Upper lobe of left lung (tissue), 4 donors: ENCODE measurements around the gene TSC22D1.

Source experiments
- EP300 ChIP-seq, 4 donors: sonication (generic); formaldehyde crosslinking; IDR thresholded peaks; one replicate each; pipeline ENCODE4 v1.5.1; 2017; ENCODE audit warnings: antibody characterized with exemption in 4 of 4, control low read depth in 2 of 4
- POLR2A ChIP-seq, 4 donors: fragments of 450-650 bp; IDR thresholded peaks; one replicate each; pipeline ENCODE4 v1.5.1; 2016 to 2017; ENCODE audit warnings: antibody characterized with exemption in 4 of 4, mild to moderate bottlenecking in 2 of 4
- POLR2AphosphoS5 ChIP-seq, 2 donors: sonication (generic); formaldehyde crosslinking; IDR thresholded peaks; one replicate each; pipeline ENCODE4 v1.5.1; 2017; ENCODE audit warnings: antibody characterized with exemption in 2 of 2
- TF ChIP-seq, protein P1 (sequence below), 6 experiments: fragments of 450-650 bp in 4 of 6; fragments of 200-600 bp in 2 of 6; sonication (generic) in 2 of 6; IDR thresholded peaks; one replicate each; pipeline ENCODE4 v1.5.1; 2016 to 2019; ENCODE audit warnings: antibody characterized with exemption in 6 of 6

- TF ChIP-seq EP300 (IDR thresholded peaks at IDR 0.05) (no peak), POLR2AphosphoS5 (IDR thresholded peaks at IDR 0.05) (no peak), POLR2A (IDR thresholded peaks at IDR 0.05) (no peak)
- TF ChIP-seq, protein P1, sequence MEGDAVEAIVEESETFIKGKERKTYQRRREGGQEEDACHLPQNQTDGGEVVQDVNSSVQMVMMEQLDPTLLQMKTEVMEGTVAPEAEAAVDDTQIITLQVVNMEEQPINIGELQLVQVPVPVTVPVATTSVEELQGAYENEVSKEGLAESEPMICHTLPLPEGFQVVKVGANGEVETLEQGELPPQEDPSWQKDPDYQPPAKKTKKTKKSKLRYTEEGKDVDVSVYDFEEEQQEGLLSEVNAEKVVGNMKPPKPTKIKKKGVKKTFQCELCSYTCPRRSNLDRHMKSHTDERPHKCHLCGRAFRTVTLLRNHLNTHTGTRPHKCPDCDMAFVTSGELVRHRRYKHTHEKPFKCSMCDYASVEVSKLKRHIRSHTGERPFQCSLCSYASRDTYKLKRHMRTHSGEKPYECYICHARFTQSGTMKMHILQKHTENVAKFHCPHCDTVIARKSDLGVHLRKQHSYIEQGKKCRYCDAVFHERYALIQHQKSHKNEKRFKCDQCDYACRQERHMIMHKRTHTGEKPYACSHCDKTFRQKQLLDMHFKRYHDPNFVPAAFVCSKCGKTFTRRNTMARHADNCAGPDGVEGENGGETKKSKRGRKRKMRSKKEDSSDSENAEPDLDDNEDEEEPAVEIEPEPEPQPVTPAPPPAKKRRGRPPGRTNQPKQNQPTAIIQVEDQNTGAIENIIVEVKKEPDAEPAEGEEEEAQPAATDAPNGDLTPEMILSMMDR (IDR thresholded peaks at IDR 0.05), result no peak
Observed at GRCh38 chr13:44620057-44620456, 43.9 kb upstream of the TSC22D1 start.
